DOHH2 (cell line): ENCODE data around the gene REG3A.

Experiments
- H3F3A ChIP-seq: fragments of 200-600 bp; sonication (generic), shearing (Covaris generic); 2 replicates; pipeline ENCODE4 v1.6.0; 2016; ENCODE audit warnings: antibody characterized with exemption, mild to moderate bottlenecking; ENCODE audit not compliant: control insufficient read depth, insufficient read depth
- H3K27ac ChIP-seq: fragments of 200-600 bp; sonication (generic); 2 replicates; pipeline ENCODE4 v1.5.1; 2014; ENCODE audit warnings: low read depth, mild to moderate bottlenecking, low read length, moderate library complexity
- H3K27me3 ChIP-seq: fragments of 200-600 bp; sonication (generic); 2 replicates; pipeline ENCODE4 v1.6.1; 2014; ENCODE audit warnings: mild to moderate bottlenecking, low read length, mixed read lengths; ENCODE audit not compliant: control insufficient read depth
- H3K36me3 ChIP-seq: fragments of 200-600 bp; sonication (generic); 2 replicates; pipeline ENCODE4 v1.6.1; 2014; ENCODE audit warnings: mild to moderate bottlenecking, low read length, moderate library complexity, mixed read lengths; ENCODE audit not compliant: control insufficient read depth
- H3K4me1 ChIP-seq: fragments of 200-600 bp; sonication (generic); 2 replicates; pipeline ENCODE4 v1.6.1; 2014; ENCODE audit warnings: mild to moderate bottlenecking, low read length, mixed read lengths; ENCODE audit not compliant: control insufficient read depth
- H3K4me2 ChIP-seq: fragments of 200-600 bp; sonication (generic); 2 replicates; pipeline ENCODE4 v1.6.0; 2014; ENCODE audit warnings: mild to moderate bottlenecking, low read length, moderate library complexity
- H3K4me3 ChIP-seq: fragments of 200-600 bp; sonication (generic); 2 replicates; pipeline ENCODE4 v1.5.1; 2014; ENCODE audit warnings: mild to moderate bottlenecking, low read length, mixed read lengths
- H3K79me2 ChIP-seq: fragments of 200-600 bp; sonication (generic); 2 replicates; pipeline ENCODE4 v1.6.1; 2014; ENCODE audit warnings: mild to moderate bottlenecking, low read length, mixed read lengths; ENCODE audit not compliant: control insufficient read depth
- H3K9me2 ChIP-seq: fragments of 200-600 bp; sonication (generic); replicated peaks from 2 replicates; pipeline ENCODE4 v1.6.1; 2014; ENCODE audit warnings: mild to moderate bottlenecking, low read length, mixed read lengths; ENCODE audit not compliant: control insufficient read depth
- H3K9me3 ChIP-seq: fragments of 200-600 bp; sonication (generic); 2 replicates; pipeline ENCODE4 v1.6.1; 2014; ENCODE audit warnings: antibody characterized with exemption, low read length, mixed read lengths; ENCODE audit not compliant: control insufficient read depth, insufficient read depth
- H4K20me1 ChIP-seq: fragments of 200-600 bp; sonication (generic); 2 replicates; pipeline ENCODE4 v1.6.0; 2014; ENCODE audit warnings: low read depth, mild to moderate bottlenecking, antibody characterized with exemption, low read length, moderate library complexity; ENCODE audit not compliant: control insufficient read depth, insufficient read depth
- EZH2phosphoT487 ChIP-seq: fragments of 200-600 bp; sonication (generic); IDR thresholded peaks from 2 replicates; pipeline ENCODE4 v1.6.1; 2017; ENCODE audit warnings: borderline replicate concordance, mild to moderate bottlenecking, antibody characterized with exemption, low read length, moderate library complexity, mixed read lengths
- TF ChIP-seq, protein P1 (sequence below): fragments of 200-600 bp; sonication (generic); IDR thresholded peaks from one replicate; pipeline ENCODE4 v1.5.1; 2014; ENCODE audit warnings: antibody characterized with exemption, mild to moderate bottlenecking, low read depth, low read length; ENCODE audit not compliant: poor library complexity, severe bottlenecking

Gene REG3A

DNA sequence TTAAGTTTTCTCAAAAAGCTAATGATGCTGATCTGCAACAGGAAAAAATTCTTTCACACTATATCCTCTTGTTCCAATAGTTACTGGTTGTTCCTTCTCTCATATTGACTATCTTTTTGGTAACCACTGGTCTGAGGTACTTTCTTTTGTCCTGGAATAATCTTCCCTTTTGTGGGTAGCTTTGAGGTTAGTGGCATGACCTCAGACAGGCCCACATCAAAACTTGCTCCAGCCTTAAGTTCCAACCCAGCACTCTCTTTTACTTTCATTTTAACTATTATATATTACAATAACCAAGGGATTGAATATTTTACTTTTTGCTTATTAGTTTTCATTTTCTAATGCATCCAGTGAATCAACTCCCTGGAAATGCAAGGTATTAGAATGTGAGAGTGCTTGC is 29.7 kb downstream of the REG3A start:
- Histone ChIP-seq H3K36me3 (no peaks in the 10 kb centered on the region), H3K4me1 (no peaks in the 10 kb centered on the region), H3K4me2 (no peak overlapping the region), H3K9me2 (no peaks in the 10 kb centered on the region), H3F3A (no peaks in the 10 kb centered on the region), H3K27ac (no peak overlapping the region), H3K4me3 (no peak overlapping the region), H3K27me3 (no peaks in the 10 kb centered on the region), H4K20me1 (no peaks in the 10 kb centered on the region), H3K9me3 (no peaks in the 10 kb centered on the region; the same call in 1 of the 2 replicates), H3K79me2 (no peaks in the 10 kb centered on the region)
- TF ChIP-seq, protein P1, sequence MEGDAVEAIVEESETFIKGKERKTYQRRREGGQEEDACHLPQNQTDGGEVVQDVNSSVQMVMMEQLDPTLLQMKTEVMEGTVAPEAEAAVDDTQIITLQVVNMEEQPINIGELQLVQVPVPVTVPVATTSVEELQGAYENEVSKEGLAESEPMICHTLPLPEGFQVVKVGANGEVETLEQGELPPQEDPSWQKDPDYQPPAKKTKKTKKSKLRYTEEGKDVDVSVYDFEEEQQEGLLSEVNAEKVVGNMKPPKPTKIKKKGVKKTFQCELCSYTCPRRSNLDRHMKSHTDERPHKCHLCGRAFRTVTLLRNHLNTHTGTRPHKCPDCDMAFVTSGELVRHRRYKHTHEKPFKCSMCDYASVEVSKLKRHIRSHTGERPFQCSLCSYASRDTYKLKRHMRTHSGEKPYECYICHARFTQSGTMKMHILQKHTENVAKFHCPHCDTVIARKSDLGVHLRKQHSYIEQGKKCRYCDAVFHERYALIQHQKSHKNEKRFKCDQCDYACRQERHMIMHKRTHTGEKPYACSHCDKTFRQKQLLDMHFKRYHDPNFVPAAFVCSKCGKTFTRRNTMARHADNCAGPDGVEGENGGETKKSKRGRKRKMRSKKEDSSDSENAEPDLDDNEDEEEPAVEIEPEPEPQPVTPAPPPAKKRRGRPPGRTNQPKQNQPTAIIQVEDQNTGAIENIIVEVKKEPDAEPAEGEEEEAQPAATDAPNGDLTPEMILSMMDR, result no peak
- TF ChIP-seq EZH2phosphoT487, result no peak

DNA sequence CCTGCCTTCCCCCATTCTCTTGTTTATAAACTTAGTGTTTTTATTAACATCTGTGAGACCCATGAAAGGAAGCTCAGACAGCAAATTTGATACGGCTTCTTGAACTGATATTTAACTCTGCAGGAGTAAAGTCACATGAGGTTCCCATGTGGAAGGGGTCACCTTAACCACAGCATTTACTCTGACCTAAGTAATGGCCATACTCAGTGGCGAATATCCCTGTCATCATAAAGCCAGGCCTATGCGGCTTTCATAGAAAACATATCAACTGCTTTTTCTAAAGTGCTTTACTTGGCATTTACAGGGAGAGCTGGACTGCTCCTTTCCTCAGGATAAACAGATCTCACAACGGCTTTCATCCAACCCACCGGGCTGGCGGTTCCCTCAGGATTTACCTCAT is 30.3 kb downstream of the REG3A start:
- TF ChIP-seq, protein P1, result no peak
- no peak for TF ChIP-seq EZH2phosphoT487
- no peaks in the 10 kb centered on the region for H3K27me3 ChIP-seq
- no peaks in the 10 kb centered on the region for H3K9me2 ChIP-seq
- H3K4me1 ChIP-seq, result no peaks in the 10 kb centered on the region
- H3K4me2 ChIP-seq, result no peak overlapping the region
- H3K79me2 ChIP-seq, result no peaks in the 10 kb centered on the region
- no peaks in the 10 kb centered on the region for H3F3A ChIP-seq
- no peaks in the 10 kb centered on the region; the same call in 1 of the 2 replicates for H3K9me3 ChIP-seq
- no peak overlapping the region for H3K4me3 ChIP-seq
- H4K20me1 ChIP-seq, result no peaks in the 10 kb centered on the region
- no peak overlapping the region for H3K27ac ChIP-seq
- H3K36me3 ChIP-seq, result no peaks in the 10 kb centered on the region

DNA sequence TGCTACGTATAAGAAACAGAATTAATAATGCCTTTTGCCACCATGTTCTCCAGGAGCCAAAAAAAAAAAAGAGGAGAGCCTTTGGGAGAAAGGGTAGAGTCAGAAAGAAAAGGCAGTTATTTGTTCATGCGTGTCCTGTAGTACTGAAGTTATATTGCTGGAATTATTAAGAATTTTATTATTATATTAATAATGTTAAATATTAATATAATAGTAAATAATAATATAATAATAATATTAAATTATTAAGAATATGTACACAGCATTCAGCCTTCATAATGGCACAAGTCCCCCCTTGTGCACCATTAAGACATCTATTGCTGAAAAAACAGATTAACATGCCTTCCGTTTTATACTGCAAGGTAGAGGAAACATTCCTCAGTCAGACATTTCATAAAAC is 31.1 kb downstream of the REG3A start:
- H4K20me1 ChIP-seq, result no peaks in the 10 kb centered on the region
- no peaks in the 10 kb centered on the region for H3K9me2 ChIP-seq
- no peak overlapping the region for H3K4me2 ChIP-seq
- H3F3A ChIP-seq, result no peaks in the 10 kb centered on the region
- H3K27me3 ChIP-seq, result no peaks in the 10 kb centered on the region
- TF ChIP-seq, protein P1, result no peak
- no peak for TF ChIP-seq EZH2phosphoT487
- H3K27ac ChIP-seq, result no peak overlapping the region
- H3K4me1 ChIP-seq, result no peaks in the 10 kb centered on the region
- no peak overlapping the region for H3K4me3 ChIP-seq
- H3K36me3 ChIP-seq, result no peaks in the 10 kb centered on the region
- no peaks in the 10 kb centered on the region for H3K79me2 ChIP-seq
- no peaks in the 10 kb centered on the region for H3K9me3 ChIP-seq

DNA sequence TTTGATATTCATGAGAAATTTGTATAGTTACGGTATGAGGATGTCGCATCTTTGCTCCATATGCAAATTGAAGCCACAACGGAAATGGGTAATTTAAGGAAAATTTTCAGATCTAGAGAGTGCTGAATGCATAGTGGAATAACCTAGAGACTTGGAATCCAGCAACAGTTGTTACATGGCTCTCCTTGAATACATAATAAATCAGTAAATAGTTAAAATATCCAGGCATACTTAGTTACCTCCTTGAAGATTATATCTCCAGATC is 33.9 kb downstream of the REG3A start:
- H3K4me3 ChIP-seq, result no peak overlapping the region
- H3F3A ChIP-seq, result no peaks in the 10 kb centered on the region
- H3K79me2 ChIP-seq, result no peaks in the 10 kb centered on the region
- no peaks in the 10 kb centered on the region for H4K20me1 ChIP-seq
- TF ChIP-seq, protein P1, result no peak
- TF ChIP-seq EZH2phosphoT487, result no peak
- H3K27me3 ChIP-seq, result no peaks in the 10 kb centered on the region
- no peaks in the 10 kb centered on the region for H3K36me3 ChIP-seq
- no peaks in the 10 kb centered on the region for H3K9me2 ChIP-seq
- H3K4me1 ChIP-seq, result no peaks in the 10 kb centered on the region
- H3K9me3 ChIP-seq, result no peaks in the 10 kb centered on the region
- no peak overlapping the region for H3K27ac ChIP-seq
- no peak overlapping the region for H3K4me2 ChIP-seq
